ENCODE data around the gene NDUFS6. TPM values are rescaled to one million over a fixed set of nuclear protein-coding genes. Genes with fewer than 3 reads are reported as not detected.

NDUFS6 gene
- total RNA-seq, 1 experiment from 2014 or later, result 104 TPM

GRCh38 chr5:1786621-1787471, 14.4 kb upstream of the NDUFS6 start:
- Histone ChIP-seq H3K4me1 (ENCODE audit: insufficient read depth, low read length) (peaks cover 20% of the 10 kb centered on the region), H2AFZ (ENCODE audit: low read length) (no peak overlapping the region), H3K9me3 (ENCODE audit: low read length) (no peaks in the 10 kb centered on the region), H4K20me1 (ENCODE audit: low read length) (no peaks in the 10 kb centered on the region), H3K79me2 (ENCODE audit: low read length) (no peaks in the 10 kb centered on the region), H3K4me2 (ENCODE audit: low read length) (no peak overlapping the region), H3F3A (ENCODE audit: low read length, unreplicated experiment) (no peaks in the 10 kb centered on the region), H3K27ac (ENCODE audit: low read length) (no peak overlapping the region), H3K27me3 (ENCODE audit: low read length) (no peaks in the 10 kb centered on the region), H3K36me3 (ENCODE audit: low read depth, low read length) (no peaks in the 10 kb centered on the region), H3K9ac (ENCODE audit: low read length) (no peak overlapping the region), H3K9me2 (replicated peaks; ENCODE audit: low read length) (no peaks in the 10 kb centered on the region), H3K4me3 (ENCODE audit: low read length) (no peak overlapping the region)
- CTCF ChIA-PET, result no interaction called here
- BruUV-seq (replicated peaks), result no TSS peak
- ATAC-seq, result no peak
- intact Hi-C loops (cut with micrococcal nuclease), result no loop called here
- TF ChIP-seq EZH2phosphoT487 (IDR thresholded peaks at IDR 0.05; ENCODE audit: borderline replicate concordance, low read length) (no peak), EZH2 (IDR thresholded peaks at IDR 0.05; ENCODE audit: low read length, unreplicated experiment) (no peak), CTCF (conservative IDR thresholded peaks at IDR 0.05; ENCODE audit: low read depth, low read length) (no peak)
- DNase-seq, result no peak
- POLR2A ChIA-PET (ENCODE audit: unreplicated experiment), result no interaction called here

GRCh38 chr5:1787472-1788047, 13.6 kb upstream of the NDUFS6 start:
- no peaks in the 10 kb centered on the region for H3K36me3 ChIP-seq (ENCODE audit: low read depth, low read length)
- no peaks in the 10 kb centered on the region for H3F3A ChIP-seq (ENCODE audit: low read length, unreplicated experiment)
- ATAC-seq, result no peak
- H3K4me3 ChIP-seq (ENCODE audit: low read length), result no peak overlapping the region
- ChIA-PET POLR2A (ENCODE audit: unreplicated experiment) (no interaction called here), CTCF (no interaction called here)
- no peak overlapping the region for H3K9ac ChIP-seq (ENCODE audit: low read length)
- H3K9me2 ChIP-seq (replicated peaks; ENCODE audit: low read length), result no peaks in the 10 kb centered on the region
- H3K27me3 ChIP-seq (ENCODE audit: low read length), result no peaks in the 10 kb centered on the region
- H3K4me2 ChIP-seq (ENCODE audit: low read length), result no peak overlapping the region
- BruUV-seq (replicated peaks), result no TSS peak
- no peaks in the 10 kb centered on the region for H3K79me2 ChIP-seq (ENCODE audit: low read length)
- H3K4me1 ChIP-seq (ENCODE audit: insufficient read depth, low read length), result peaks cover 26% of the 10 kb centered on the region
- no peak for DNase-seq
- intact Hi-C loops (cut with micrococcal nuclease), result no loop called here
- H3K9me3 ChIP-seq (ENCODE audit: low read length), result no peaks in the 10 kb centered on the region
- TF ChIP-seq EZH2 (IDR thresholded peaks at IDR 0.05; ENCODE audit: low read length, unreplicated experiment) (no peak), EZH2phosphoT487 (IDR thresholded peaks at IDR 0.05; ENCODE audit: borderline replicate concordance, low read length) (no peak), CTCF (conservative IDR thresholded peaks at IDR 0.05; ENCODE audit: low read depth, low read length) (no peak)
- no peak overlapping the region for H2AFZ ChIP-seq (ENCODE audit: low read length)
- H4K20me1 ChIP-seq (ENCODE audit: low read length), result no peaks in the 10 kb centered on the region
- no peak overlapping the region for H3K27ac ChIP-seq (ENCODE audit: low read length)

GRCh38 chr5:1788200-1788599, 13.0 kb upstream of the NDUFS6 start:
- no TSS peak for BruUV-seq (replicated peaks)
- CTCF ChIA-PET, result no interaction called here

More at GRCh38 chr5:1788200-1788599, 13.0 kb upstream of the NDUFS6 start:
- no peaks in the 10 kb centered on the region for H3K9me2 ChIP-seq (replicated peaks; ENCODE audit: low read length)
- POLR2A ChIA-PET (ENCODE audit: unreplicated experiment), result no interaction called here
- no peaks in the 10 kb centered on the region for H3K9me3 ChIP-seq (ENCODE audit: low read length)
- no peaks in the 10 kb centered on the region for H3K79me2 ChIP-seq (ENCODE audit: low read length)
- H4K20me1 ChIP-seq (ENCODE audit: low read length), result no peaks in the 10 kb centered on the region
- no peaks in the 10 kb centered on the region for H3F3A ChIP-seq (ENCODE audit: low read length, unreplicated experiment)
- ATAC-seq (no peak), DNase-seq (no peak)
- no peaks in the 10 kb centered on the region for H3K27me3 ChIP-seq (ENCODE audit: low read length)
- no peak overlapping the region for H3K4me3 ChIP-seq (ENCODE audit: low read length)
- intact Hi-C loops (cut with micrococcal nuclease), result no loop called here
- H3K9ac ChIP-seq (ENCODE audit: low read length), result no peak overlapping the region
- H3K27ac ChIP-seq (ENCODE audit: low read length), result no peak overlapping the region
- H3K4me2 ChIP-seq (ENCODE audit: low read length), result no peak overlapping the region
- no peaks in the 10 kb centered on the region for H3K36me3 ChIP-seq (ENCODE audit: low read depth, low read length)
- H2AFZ ChIP-seq (ENCODE audit: low read length), result no peak overlapping the region
- no peak for TF ChIP-seq EZH2phosphoT487 (IDR thresholded peaks at IDR 0.05; ENCODE audit: borderline replicate concordance, low read length)
- TF ChIP-seq EZH2 (IDR thresholded peaks at IDR 0.05; ENCODE audit: low read length, unreplicated experiment), result no peak
- TF ChIP-seq CTCF (conservative IDR thresholded peaks at IDR 0.05; ENCODE audit: low read depth, low read length), result no peak
- H3K4me1 ChIP-seq (ENCODE audit: insufficient read depth, low read length), result peaks cover 32% of the 10 kb centered on the region
